DND-41 (cell line): ENCODE data around the gene STAP2.

ENCODE experiments used
- ATAC-seq: fragments of 200-7000 bp; cut with Tn5 transposase; 3 replicates; pipeline ENCODE4 v1.9.1; 2021; ENCODE audit warnings: low read depth; ENCODE audit not compliant: insufficient read depth
- DNase-seq: peaks from one replicate; pipeline ENCODE4 v3.0.0-alpha.2; 2020
- H2AFZ ChIP-seq: 2 replicates; pipeline ENCODE4 v1.6.0; 2012; ENCODE audit warnings: low read depth, low read length
- H3K27ac ChIP-seq: 2 replicates; pipeline ENCODE4 v1.5.1; 2012; ENCODE audit warnings: low read length, inconsistent platforms
- H3K27me3 ChIP-seq: fragments of 200-600 bp; sonication (generic); 2 replicates; pipeline ENCODE4 v1.6.0; 2012; ENCODE audit warnings: low read length, mild to moderate bottlenecking, inconsistent platforms; ENCODE audit not compliant: insufficient read depth, poor library complexity
- H3K36me3 ChIP-seq: 2 replicates; pipeline ENCODE4 v1.5.1; 2012; ENCODE audit warnings: low read length, inconsistent platforms; ENCODE audit not compliant: insufficient read depth
- H3K4me1 ChIP-seq: 2 replicates; pipeline ENCODE4 v1.5.1; 2012; ENCODE audit warnings: mild to moderate bottlenecking, low read length; ENCODE audit not compliant: insufficient read depth
- H3K4me2 ChIP-seq: 2 replicates; pipeline ENCODE4 v1.6.0; 2012; ENCODE audit warnings: mild to moderate bottlenecking, moderate library complexity, low read length, inconsistent platforms; ENCODE audit not compliant: insufficient read depth
- H3K4me3 ChIP-seq, 2 experiments: fragments of 200-600 bp in 1 of 2; shearing (Covaris generic) in 1 of 2; 2 replicates each; pipeline ENCODE4 v1.5.1; 2012 to 2016; ENCODE audit warnings: inconsistent platforms in 2 of 2, low read length in 2 of 2, mild to moderate bottlenecking in 2 of 2, low read depth in 1 of 2, moderate library complexity in 1 of 2
- H3K79me2 ChIP-seq: 2 replicates; pipeline ENCODE4 v1.6.0; 2012; ENCODE audit warnings: low read length, inconsistent platforms; ENCODE audit not compliant: insufficient read depth
- H3K9ac ChIP-seq: 2 replicates; pipeline ENCODE4 v1.6.0; 2012; ENCODE audit warnings: low read depth, mild to moderate bottlenecking, inconsistent platforms, low read length, moderate library complexity
- H3K9me3 ChIP-seq: 2 replicates; pipeline ENCODE4 v1.5.1; 2012; ENCODE audit warnings: low read length, moderate library complexity, mild to moderate bottlenecking, inconsistent platforms; ENCODE audit not compliant: insufficient read depth, severe bottlenecking
- H4K20me1 ChIP-seq: 2 replicates; pipeline ENCODE4 v1.6.0; 2012; ENCODE audit warnings: low read length; ENCODE audit not compliant: insufficient read depth
- EZH2 ChIP-seq: IDR thresholded peaks from 3 replicates; pipeline ENCODE4 v1.6.1; 2012; ENCODE audit warnings: borderline replicate concordance, low read depth, mild to moderate bottlenecking, moderate library complexity, low read length, inconsistent platforms; ENCODE audit not compliant: severe bottlenecking
- TF ChIP-seq, protein P1 (sequence below): IDR thresholded peaks from 2 replicates; pipeline ENCODE4 v1.5.1; 2012; ENCODE audit warnings: borderline replicate concordance, low read length, moderate library complexity, mild to moderate bottlenecking; ENCODE audit not compliant: poor library complexity, severe bottlenecking; ENCODE audit errors: extremely low read depth

STAP2 gene

DNA sequence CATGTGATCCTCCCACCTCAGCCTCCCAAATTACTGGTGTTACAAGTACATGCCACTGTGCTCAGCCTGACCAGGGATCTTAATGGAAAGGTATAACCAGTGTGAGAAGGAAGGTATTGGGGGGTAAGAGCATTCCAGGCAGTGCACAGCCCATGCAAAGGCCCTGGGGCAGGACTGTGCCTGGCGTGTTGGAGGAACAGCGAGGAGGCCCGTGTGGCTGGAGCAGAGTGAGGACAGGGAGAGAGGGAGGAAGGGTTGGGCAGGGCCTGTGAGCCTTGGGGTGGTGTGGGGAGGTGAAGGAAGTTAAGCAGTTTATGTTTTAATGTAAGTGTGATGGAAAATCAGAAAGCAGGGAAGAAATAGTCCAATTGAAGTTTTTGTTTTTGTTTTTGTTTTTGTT, 38.0 kb downstream of the STAP2 start:
- Histone ChIP-seq H3K9me3 (no peaks in the 10 kb centered on the region), H3K79me2 (no peaks in the 10 kb centered on the region), H3K4me1 (peaks cover 37% of the 10 kb centered on the region), H3K4me3 (no peak overlapping the region), H3K4me2 (no peak overlapping the region), H2AFZ (no peak overlapping the region), H3K9ac (no peak overlapping the region), H3K36me3 (no peaks in the 10 kb centered on the region), H3K27me3 (no peaks in the 10 kb centered on the region), H3K27ac (no peak overlapping the region), H4K20me1 (0 out of 2 replicates have a peak, but pooled peaks cover 6% of the 10 kb centered on the region)
- DNase-seq: no peak
- no peak for TF ChIP-seq EZH2
- TF ChIP-seq, protein P1, sequence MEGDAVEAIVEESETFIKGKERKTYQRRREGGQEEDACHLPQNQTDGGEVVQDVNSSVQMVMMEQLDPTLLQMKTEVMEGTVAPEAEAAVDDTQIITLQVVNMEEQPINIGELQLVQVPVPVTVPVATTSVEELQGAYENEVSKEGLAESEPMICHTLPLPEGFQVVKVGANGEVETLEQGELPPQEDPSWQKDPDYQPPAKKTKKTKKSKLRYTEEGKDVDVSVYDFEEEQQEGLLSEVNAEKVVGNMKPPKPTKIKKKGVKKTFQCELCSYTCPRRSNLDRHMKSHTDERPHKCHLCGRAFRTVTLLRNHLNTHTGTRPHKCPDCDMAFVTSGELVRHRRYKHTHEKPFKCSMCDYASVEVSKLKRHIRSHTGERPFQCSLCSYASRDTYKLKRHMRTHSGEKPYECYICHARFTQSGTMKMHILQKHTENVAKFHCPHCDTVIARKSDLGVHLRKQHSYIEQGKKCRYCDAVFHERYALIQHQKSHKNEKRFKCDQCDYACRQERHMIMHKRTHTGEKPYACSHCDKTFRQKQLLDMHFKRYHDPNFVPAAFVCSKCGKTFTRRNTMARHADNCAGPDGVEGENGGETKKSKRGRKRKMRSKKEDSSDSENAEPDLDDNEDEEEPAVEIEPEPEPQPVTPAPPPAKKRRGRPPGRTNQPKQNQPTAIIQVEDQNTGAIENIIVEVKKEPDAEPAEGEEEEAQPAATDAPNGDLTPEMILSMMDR: no peak
- ATAC-seq: no peak

DNA sequence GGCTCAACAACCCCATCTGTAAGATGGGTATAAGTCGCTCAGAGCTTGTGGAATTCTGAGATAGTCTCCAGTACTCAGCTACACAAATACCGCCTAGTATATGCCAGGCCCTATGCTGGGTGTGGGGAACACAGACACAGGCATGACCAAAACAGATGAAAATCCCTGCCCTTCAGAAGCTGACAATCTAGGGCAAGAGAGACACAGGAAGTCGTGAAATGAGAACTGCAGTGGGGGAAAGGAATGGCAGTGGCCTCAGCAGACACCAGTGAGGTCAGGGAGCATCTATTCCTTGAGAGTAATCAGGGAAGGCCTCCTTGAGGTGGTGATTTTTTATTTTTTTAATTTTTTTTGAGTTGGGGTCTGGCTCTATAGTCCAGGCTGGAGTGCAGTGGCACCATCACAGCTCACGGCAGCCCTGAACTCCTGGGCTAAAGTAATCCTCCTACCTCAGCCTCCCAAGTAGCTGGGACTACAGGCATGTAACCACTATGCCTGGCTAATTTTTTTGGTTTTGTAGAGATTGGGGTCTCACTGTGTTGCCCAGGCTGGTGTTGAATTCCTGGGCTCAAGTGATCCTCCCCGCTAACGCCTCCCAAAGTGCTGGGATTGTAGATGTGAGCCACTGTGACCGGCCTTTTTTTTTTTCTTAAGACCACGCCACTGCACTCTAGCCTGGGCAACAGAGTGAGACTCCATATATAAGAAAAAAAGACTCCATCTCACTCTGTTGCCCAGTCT, 39.6 kb downstream of the STAP2 start:
- H3K27me3 ChIP-seq: no peaks in the 10 kb centered on the region
- 0 out of 2 replicates have a peak, but pooled peaks cover 6% of the 10 kb centered on the region for H4K20me1 ChIP-seq
- ATAC-seq (no peak), DNase-seq (no peak)
- TF ChIP-seq, protein P1: no peak
- TF ChIP-seq EZH2: no peak
- H3K4me3 ChIP-seq: no peak overlapping the region
- no peak overlapping the region for H3K27ac ChIP-seq
- no peak overlapping the region for H3K9ac ChIP-seq
- H3K4me1 ChIP-seq: peaks cover 32% of the 10 kb centered on the region
- H2AFZ ChIP-seq: no peak overlapping the region
- no peak overlapping the region for H3K4me2 ChIP-seq
- no peaks in the 10 kb centered on the region for H3K9me3 ChIP-seq
- H3K36me3 ChIP-seq: no peaks in the 10 kb centered on the region
- H3K79me2 ChIP-seq: no peaks in the 10 kb centered on the region

DNA sequence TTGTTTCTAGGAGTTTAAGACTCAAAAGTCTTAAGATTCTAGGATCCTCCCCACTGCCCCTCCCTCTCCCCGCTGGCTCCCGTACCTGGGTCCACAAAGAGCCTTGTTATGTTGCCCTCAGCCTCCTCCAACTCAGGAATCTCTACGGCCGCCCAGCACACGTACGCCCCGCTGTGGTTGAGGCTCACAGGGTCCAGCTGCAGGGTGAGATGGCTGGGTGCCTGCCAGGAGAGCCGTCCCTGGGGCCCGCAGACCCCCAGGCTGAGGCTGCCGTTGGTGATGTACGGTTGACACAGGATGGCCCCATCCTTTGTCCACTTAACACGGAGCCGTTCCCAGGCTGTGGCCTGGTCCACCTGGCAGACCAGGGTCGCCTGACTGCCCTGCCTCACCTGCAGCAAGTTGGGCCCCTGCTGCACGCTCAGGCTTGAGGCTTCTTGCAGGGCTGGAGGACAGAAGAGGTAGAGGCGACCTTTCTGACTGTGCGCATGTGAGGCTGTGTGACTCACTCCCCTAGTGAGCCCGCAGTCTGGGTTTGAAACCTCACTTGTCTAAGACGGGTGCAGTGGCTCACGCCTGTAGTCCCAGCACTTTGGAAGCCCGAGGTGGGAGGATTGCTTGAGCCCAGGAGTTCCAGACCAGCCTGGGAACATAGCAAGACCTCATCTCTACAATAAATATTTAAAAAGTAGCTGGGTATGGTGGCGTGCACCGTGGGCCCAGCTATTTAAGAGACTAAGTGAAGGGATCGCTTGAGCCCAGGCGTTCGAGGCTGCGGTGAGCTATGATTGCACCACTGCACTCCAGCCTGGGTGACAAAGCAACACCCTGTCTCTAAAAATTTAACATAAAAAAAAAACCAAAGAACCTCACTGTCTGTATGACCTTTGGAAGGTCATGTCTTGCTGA, 40.5 kb downstream of the STAP2 start:
- no peak overlapping the region for H3K9ac ChIP-seq
- no peak overlapping the region for H3K4me2 ChIP-seq
- H3K4me3 ChIP-seq: no peak overlapping the region
- H3K79me2 ChIP-seq: no peaks in the 10 kb centered on the region
- TF ChIP-seq, protein P1: no peak
- TF ChIP-seq EZH2: no peak
- no peaks in the 10 kb centered on the region for H3K27me3 ChIP-seq
- H4K20me1 ChIP-seq: 0 out of 2 replicates have a peak, but pooled peaks cover 6% of the 10 kb centered on the region
- no peak for DNase-seq
- peaks cover 29% of the 10 kb centered on the region for H3K4me1 ChIP-seq
- no peaks in the 10 kb centered on the region for H3K9me3 ChIP-seq
- no peak for ATAC-seq
- H2AFZ ChIP-seq: no peak overlapping the region
- no peaks in the 10 kb centered on the region for H3K36me3 ChIP-seq
- H3K27ac ChIP-seq: no peak overlapping the region
